HepG2 (cell line): ENCODE data around the gene MXD3. TPM values are rescaled to one million over a fixed set of nuclear protein-coding genes. Genes with fewer than 3 reads are reported as not detected.
A peak's percentile ranks its signal among the peaks of the same experiment; 100 is the strongest.

ENCODE experiments used
- FOSL2 ChIP-seq: sonication (generic); formaldehyde crosslinking; IDR thresholded peaks from 2 replicates; pipeline ENCODE4 v1.4.0; 2020; ENCODE audit warnings: missing genetic modification reagents
- NBN ChIP-seq: fragments of 450-650 bp; conservative IDR thresholded peaks from 2 replicates; pipeline ENCODE4 v1.6.1; 2017
- NKX3-1 ChIP-seq: sonication (generic); formaldehyde crosslinking; IDR thresholded peaks from 2 replicates; pipeline ENCODE4 v1.5.0; 2020; ENCODE audit warnings: missing genetic modification reagents
- NONO ChIP-seq, 2 experiments: fragments of 450-650 bp in 1 of 2; sonication (generic) in 1 of 2; formaldehyde crosslinking in 1 of 2; IDR thresholded peaks in 1 of 2; conservative IDR thresholded peaks in 1 of 2; 2 replicates each; pipeline versions ENCODE4 v1.6.1 to v1.8.0; 2017 to 2022; ENCODE audit warnings: mild to moderate bottlenecking in 1 of 2, missing genetic modification reagents in 1 of 2, moderate library complexity in 1 of 2
- NR2F2 ChIP-seq: IDR thresholded peaks from 2 replicates; pipeline ENCODE4 v1.6.1; 2012; ENCODE audit warnings: low read depth, inconsistent platforms, borderline replicate concordance
- PATZ1 ChIP-seq: sonication (generic); formaldehyde crosslinking; IDR thresholded peaks from 2 replicates; pipeline ENCODE4 v1.4.0; 2020; ENCODE audit warnings: missing genetic modification reagents
- SMC3 ChIP-seq: IDR thresholded peaks from 2 replicates; pipeline ENCODE4 v1.6.1; 2011; ENCODE audit warnings: low read length, improper control_type of control experiment
- SOX13 ChIP-seq, 3 experiments: fragments of 450-650 bp in 1 of 3; sonication (generic) in 1 of 3; formaldehyde crosslinking in 1 of 3; IDR thresholded peaks in 2 of 3; conservative IDR thresholded peaks in 1 of 3; 2 replicates each; pipeline versions ENCODE4 v1.5.0 to v1.6.1; 2016 to 2020; ENCODE audit warnings: antibody characterized with exemption in 1 of 3, mild to moderate bottlenecking in 1 of 3, missing compliant biosample characterization in 1 of 3, missing genetic modification reagents in 1 of 3, moderate library complexity in 1 of 3
- ZFP62 ChIP-seq: sonication (generic); formaldehyde crosslinking; IDR thresholded peaks from 2 replicates; pipeline ENCODE4 v1.4.0; 2020; ENCODE audit warnings: missing genetic modification reagents
- ZNF205 ChIP-seq: IDR thresholded peaks from 2 replicates; pipeline ENCODE4 v1.6.1; 2018; ENCODE audit warnings: missing biosample characterization, missing genetic modification reagents
- ZNF280B ChIP-seq: sonication (generic); formaldehyde crosslinking; IDR thresholded peaks from 2 replicates; pipeline ENCODE4 v1.5.0; 2020; ENCODE audit warnings: missing genetic modification reagents, mild to moderate bottlenecking, borderline replicate concordance
- ZNF432 ChIP-seq: sonication (generic); formaldehyde crosslinking; IDR thresholded peaks from 2 replicates; pipeline ENCODE4 v1.5.0; 2020; ENCODE audit warnings: missing genetic modification reagents, mild to moderate bottlenecking, borderline replicate concordance
- ZNF652 ChIP-seq: IDR thresholded peaks from 2 replicates; pipeline ENCODE4 v1.6.1; 2016; ENCODE audit warnings: low read depth, borderline replicate concordance
- ZNF670 ChIP-seq: sonication (generic); formaldehyde crosslinking; IDR thresholded peaks from 2 replicates; pipeline ENCODE4 v1.8.0; 2022; ENCODE audit warnings: mild to moderate bottlenecking, missing genetic modification reagents, borderline replicate concordance
- polyA plus RNA-seq, 8 experiments: library from polyadenylated mRNA; depleted of rRNA in 3 of 8; stranded (reverse) in 7 of 8; unstranded in 1 of 8; fragments of >200 nt; fragmentation: Illumina TruSeq in 4 of 8; extraction: Trizol in 4 of 8; gene quantifications; 2 replicates each; pipeline versions ENCODE4 v1.2.1 to v1.2.3, GENCODE V29; 2011 to 2016; ENCODE audit warnings: low read depth in 4 of 8, missing spikeins in 1 of 8, mixed read lengths in 1 of 8; ENCODE audit not compliant: insufficient read depth in 1 of 8
- total RNA-seq, 5 experiments: library from RNA; depleted of rRNA; stranded (reverse); fragments of >200 nt; fragmentation: Illumina TruSeq; extraction: Trizol; gene quantifications; 2 replicates each; pipeline ENCODE4 v1.2.3, GENCODE V29; 2016; ENCODE audit warnings: low read depth in 1 of 5
- TF ChIP-seq, protein P1 (sequence below): sonication (generic); formaldehyde crosslinking; IDR thresholded peaks from 2 replicates; pipeline ENCODE4 v1.4.0; 2020; ENCODE audit warnings: mild to moderate bottlenecking, missing genetic modification reagents
- TF ChIP-seq, protein P2 (sequence below): sonication (generic); formaldehyde crosslinking; IDR thresholded peaks from 2 replicates; pipeline ENCODE4 v1.5.0; 2020; ENCODE audit warnings: mild to moderate bottlenecking, missing genetic modification reagents, borderline replicate concordance
- TF ChIP-seq, protein P3 (sequence below): sonication (generic); formaldehyde crosslinking; IDR thresholded peaks from 2 replicates; pipeline ENCODE4 v1.5.1; 2020; ENCODE audit warnings: missing genetic modification reagents, mild to moderate bottlenecking, borderline replicate concordance

The MXD3 gene
- total and polyA plus RNA-seq, 2 of the 13 experiments (the other 11 are each of a cell fraction or from before 2014, with no cell fraction given), result 10.5 to 12.8 TPM

DNA sequence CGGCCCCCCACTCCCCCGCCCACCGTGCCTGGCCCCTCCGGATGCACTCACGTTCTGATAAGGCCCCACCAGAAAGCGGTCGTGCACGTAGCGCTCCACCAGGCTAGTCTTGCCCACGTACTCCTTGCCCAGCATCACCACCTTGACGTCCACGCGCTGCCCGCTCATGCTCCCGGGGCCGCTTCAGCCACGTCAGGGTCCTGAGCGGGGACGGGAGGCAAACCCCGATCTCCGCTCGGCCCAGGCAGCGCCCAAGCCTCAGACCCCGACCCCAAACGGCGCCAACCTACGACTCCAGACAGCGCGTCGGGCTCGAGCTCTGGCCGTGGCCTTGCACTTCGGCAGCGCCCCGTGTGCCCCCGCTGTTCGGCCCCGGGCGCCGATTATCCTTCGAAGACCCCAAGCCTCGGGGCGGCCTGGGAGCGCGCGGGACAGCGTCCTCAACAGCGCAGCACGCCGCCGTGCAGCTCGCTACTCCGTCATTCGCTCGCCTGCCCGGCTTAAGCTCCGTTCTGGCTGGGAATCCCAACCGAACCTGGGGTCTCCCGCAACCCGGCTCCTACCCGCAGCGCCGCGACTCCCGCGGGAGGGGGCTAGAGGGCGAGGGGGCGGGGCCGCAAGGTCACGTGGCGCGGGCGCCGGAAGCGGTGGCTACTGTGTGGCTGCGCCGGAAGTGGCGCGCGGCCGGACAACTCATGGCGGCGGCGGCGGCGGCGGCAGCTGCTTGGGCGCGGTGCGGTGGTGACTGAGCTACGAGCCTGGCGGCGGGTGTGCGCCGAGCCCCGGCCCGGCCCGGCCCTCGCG, 8.4 kb downstream of the MXD3 start, which contains the start of the genes PRELID1 and RAB24 (continued):
- TF ChIP-seq ZFP62 (CRISPR knock-in tag) (no peak), NONO (IDR thresholded peaks at IDR 0.05) (no peak), NONO (CRISPR knock-in tag; conservative IDR thresholded peaks at IDR 0.05) (peak; percentile 77), PATZ1 (CRISPR knock-in tag) (peak; percentile 79), NKX3-1 (CRISPR knock-in tag) (no peak), ZNF670 (CRISPR knock-in tag) (no peak), NBN (no peak), SOX13 (IDR thresholded peaks at IDR 0.05) (no peak), SOX13 (CRISPR knock-in tag; conservative IDR thresholded peaks at IDR 0.05 in 1 of 2, IDR thresholded peaks at IDR 0.05 in 1 of 2) (no peak), ZNF432 (no peak), ZNF205 (CRISPR knock-in tag) (0 out of 2 replicates have a peak, but pooled peaks have one; percentile 66), NR2F2 (no peak; the same call in 1 of the 2 replicates), FOSL2 (CRISPR knock-in tag) (no peak), SMC3 (no peak), ZNF280B (CRISPR knock-in tag) (peak; percentile 72), ZNF652 (CRISPR knock-in tag) (no peak)
- TF ChIP-seq, protein P1, sequence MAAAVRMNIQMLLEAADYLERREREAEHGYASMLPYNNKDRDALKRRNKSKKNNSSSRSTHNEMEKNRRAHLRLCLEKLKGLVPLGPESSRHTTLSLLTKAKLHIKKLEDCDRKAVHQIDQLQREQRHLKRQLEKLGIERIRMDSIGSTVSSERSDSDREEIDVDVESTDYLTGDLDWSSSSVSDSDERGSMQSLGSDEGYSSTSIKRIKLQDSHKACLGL (CRISPR knock-in tag), result peak; percentile 94
- TF ChIP-seq, protein P2, sequence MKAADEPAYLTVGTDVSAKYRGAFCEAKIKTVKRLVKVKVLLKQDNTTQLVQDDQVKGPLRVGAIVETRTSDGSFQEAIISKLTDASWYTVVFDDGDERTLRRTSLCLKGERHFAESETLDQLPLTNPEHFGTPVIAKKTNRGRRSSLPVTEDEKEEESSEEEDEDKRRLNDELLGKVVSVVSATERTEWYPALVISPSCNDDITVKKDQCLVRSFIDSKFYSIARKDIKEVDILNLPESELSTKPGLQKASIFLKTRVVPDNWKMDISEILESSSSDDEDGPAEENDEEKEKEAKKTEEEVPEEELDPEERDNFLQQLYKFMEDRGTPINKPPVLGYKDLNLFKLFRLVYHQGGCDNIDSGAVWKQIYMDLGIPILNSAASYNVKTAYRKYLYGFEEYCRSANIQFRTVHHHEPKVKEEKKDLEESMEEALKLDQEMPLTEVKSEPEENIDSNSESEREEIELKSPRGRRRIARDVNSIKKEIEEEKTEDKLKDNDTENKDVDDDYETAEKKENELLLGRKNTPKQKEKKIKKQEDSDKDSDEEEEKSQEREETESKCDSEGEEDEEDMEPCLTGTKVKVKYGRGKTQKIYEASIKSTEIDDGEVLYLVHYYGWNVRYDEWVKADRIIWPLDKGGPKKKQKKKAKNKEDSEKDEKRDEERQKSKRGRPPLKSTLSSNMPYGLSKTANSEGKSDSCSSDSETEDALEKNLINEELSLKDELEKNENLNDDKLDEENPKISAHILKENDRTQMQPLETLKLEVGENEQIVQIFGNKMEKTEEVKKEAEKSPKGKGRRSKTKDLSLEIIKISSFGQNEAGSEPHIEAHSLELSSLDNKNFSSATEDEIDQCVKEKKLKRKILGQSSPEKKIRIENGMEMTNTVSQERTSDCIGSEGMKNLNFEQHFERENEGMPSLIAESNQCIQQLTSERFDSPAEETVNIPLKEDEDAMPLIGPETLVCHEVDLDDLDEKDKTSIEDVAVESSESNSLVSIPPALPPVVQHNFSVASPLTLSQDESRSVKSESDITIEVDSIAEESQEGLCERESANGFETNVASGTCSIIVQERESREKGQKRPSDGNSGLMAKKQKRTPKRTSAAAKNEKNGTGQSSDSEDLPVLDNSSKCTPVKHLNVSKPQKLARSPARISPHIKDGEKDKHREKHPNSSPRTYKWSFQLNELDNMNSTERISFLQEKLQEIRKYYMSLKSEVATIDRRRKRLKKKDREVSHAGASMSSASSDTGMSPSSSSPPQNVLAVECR, result peak; percentile 93
- TF ChIP-seq, protein P3, sequence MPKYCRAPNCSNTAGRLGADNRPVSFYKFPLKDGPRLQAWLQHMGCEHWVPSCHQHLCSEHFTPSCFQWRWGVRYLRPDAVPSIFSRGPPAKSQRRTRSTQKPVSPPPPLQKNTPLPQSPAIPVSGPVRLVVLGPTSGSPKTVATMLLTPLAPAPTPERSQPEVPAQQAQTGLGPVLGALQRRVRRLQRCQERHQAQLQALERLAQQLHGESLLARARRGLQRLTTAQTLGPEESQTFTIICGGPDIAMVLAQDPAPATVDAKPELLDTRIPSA (CRISPR knock-in tag), result no peak
